Measurements from ENCODE around the gene PEAK1. TPM values are rescaled to one million over a fixed set of nuclear protein-coding genes. Genes with fewer than 3 reads are reported as not detected.

PEAK1 gene
- total RNA-seq (2014; rRNA removed) (13.8 and 16.7 TPM in 2 replicates), Bru-seq, nascent RNA (percentile 57 among the genes with signal in this experiment), BruChase-seq, experiment 1, labeled RNA remaining after a 6-hour chase (percentile 58 among the genes with signal in this experiment), BruChase-seq, experiment 2, labeled RNA remaining after a 2-hour chase (percentile 57 among the genes with signal in this experiment)
- long read RNA-seq, partial matches to known transcripts, result 0 of 5 reads
- long read RNA-seq, other reads (novel, unspliced or antisense), result 5 of 5 reads

- Histone ChIP-seq H2AFZ (ENCODE audit: low read length) (peak within 1 kb of the TSS; percentile 95), H3K9ac (ENCODE audit: low read length) (peak within 1 kb of the TSS; percentile 86), H3K36me3 (ENCODE audit: low read depth, low read length) (no peaks in the 10 kb centered on the region), H3K4me2 (ENCODE audit: low read length) (peak within 1 kb of the TSS; percentile 91), H3K9me2 (replicated peaks; ENCODE audit: low read length) (no peaks in the 10 kb centered on the region), H3K9me3 (ENCODE audit: low read length) (no peaks in the 10 kb centered on the region), H3K4me1 (ENCODE audit: insufficient read depth, low read length) (peaks cover 41% of the 10 kb centered on the region), H4K20me1 (ENCODE audit: low read length) (no peaks in the 10 kb centered on the region; the same call in 1 of the 2 replicates), H3K27ac (ENCODE audit: low read length) (peak within 1 kb of the TSS; percentile 64), H3F3A (ENCODE audit: low read length, unreplicated experiment) (no peaks in the 10 kb centered on the region), H3K27me3 (ENCODE audit: low read length) (no peaks in the 10 kb centered on the region), H3K79me2 (ENCODE audit: low read length) (peaks cover 86% of the 10 kb centered on the region), H3K4me3 (ENCODE audit: low read length) (peak within 1 kb of the TSS; percentile 92)
- ATAC-seq (peak; percentile 91), DNase-seq (peak; percentile 98)
- CTCF ChIA-PET, result no interaction called here
- POLR2A ChIA-PET (ENCODE audit: unreplicated experiment), result interaction anchor here (0.6 kb wide), 1 partner anchor 205 kb away, joined by 3 read pairs; no protein-coding TSS in a partner anchor
- no TSS peak for BruUV-seq (replicated peaks)
- TF ChIP-seq EZH2 (IDR thresholded peaks at IDR 0.05; ENCODE audit: low read length, unreplicated experiment), result no peak
- no peak for TF ChIP-seq CTCF (conservative IDR thresholded peaks at IDR 0.05; ENCODE audit: low read depth, low read length)
- TF ChIP-seq EZH2phosphoT487 (IDR thresholded peaks at IDR 0.05; ENCODE audit: borderline replicate concordance, low read length), result no peak
- intact Hi-C loops (cut with micrococcal nuclease), result loop anchor here (2.0 to 10.0 kb wide), 4 partner anchors 75 to 355 kb away; no protein-coding TSS in a partner anchor
Measured at GRCh38 chr15:77419836-77420609, at the start of gene PEAK1. Gene PEAK1 (minus strand): TSS chr15:77420104. CDS start chr15:77181926, 238,178 bp downstream.

- H3K9me3 ChIP-seq (ENCODE audit: low read length), result no peaks in the 10 kb centered on the region
- no peak overlapping the region for H3K27ac ChIP-seq (ENCODE audit: low read length)
- BruUV-seq (replicated peaks), result no TSS peak
- H3K4me3 ChIP-seq (ENCODE audit: low read length), result no peak overlapping the region
- DNase-seq, result no peak
- no peak for ATAC-seq
- TF ChIP-seq EZH2phosphoT487 (IDR thresholded peaks at IDR 0.05; ENCODE audit: borderline replicate concordance, low read length), result no peak
- TF ChIP-seq EZH2 (IDR thresholded peaks at IDR 0.05; ENCODE audit: low read length, unreplicated experiment), result no peak
- no peak for TF ChIP-seq CTCF (conservative IDR thresholded peaks at IDR 0.05; ENCODE audit: low read depth, low read length)
- peaks cover 18% of the 10 kb centered on the region; the same call in 1 of the 2 replicates for H3K36me3 ChIP-seq (ENCODE audit: low read depth, low read length)
- H3K4me1 ChIP-seq (ENCODE audit: insufficient read depth, low read length), result no peaks in the 10 kb centered on the region
- H3K27me3 ChIP-seq (ENCODE audit: low read length), result no peaks in the 10 kb centered on the region
- intact Hi-C loops (cut with micrococcal nuclease), result no loop called here
- no peaks in the 10 kb centered on the region for H3K79me2 ChIP-seq (ENCODE audit: low read length)
- ChIA-PET POLR2A (ENCODE audit: unreplicated experiment) (no interaction called here), CTCF (no interaction called here)
- H4K20me1 ChIP-seq (ENCODE audit: low read length), result 0 out of 2 replicates have a peak, but pooled peaks cover 2% of the 10 kb centered on the region
- no peaks in the 10 kb centered on the region for H3F3A ChIP-seq (ENCODE audit: low read length, unreplicated experiment)
- no peaks in the 10 kb centered on the region for H3K9me2 ChIP-seq (replicated peaks; ENCODE audit: low read length)
- H2AFZ ChIP-seq (ENCODE audit: low read length), result no peak overlapping the region
- no peak overlapping the region for H3K4me2 ChIP-seq (ENCODE audit: low read length)
- H3K9ac ChIP-seq (ENCODE audit: low read length), result no peak overlapping the region
Measured at GRCh38 chr15:77468896-77469295, 49.0 kb upstream of the PEAK1 start.

Measured in PC-3 (cell line).